Epithelial cell of prostate (primary cell): ENCODE data around the gene MTA1.

ENCODE experiments used
- DNase-seq: peaks from one replicate; pipeline ENCODE4 v3.0.0-alpha.2; 2011; ENCODE audit warnings: low read depth, low spot score
- H3K27ac ChIP-seq: fragments of 450-650 bp; 2 replicates; pipeline ENCODE4 v1.5.1; 2017; ENCODE audit warnings: mild to moderate bottlenecking

The MTA1 gene

DNA sequence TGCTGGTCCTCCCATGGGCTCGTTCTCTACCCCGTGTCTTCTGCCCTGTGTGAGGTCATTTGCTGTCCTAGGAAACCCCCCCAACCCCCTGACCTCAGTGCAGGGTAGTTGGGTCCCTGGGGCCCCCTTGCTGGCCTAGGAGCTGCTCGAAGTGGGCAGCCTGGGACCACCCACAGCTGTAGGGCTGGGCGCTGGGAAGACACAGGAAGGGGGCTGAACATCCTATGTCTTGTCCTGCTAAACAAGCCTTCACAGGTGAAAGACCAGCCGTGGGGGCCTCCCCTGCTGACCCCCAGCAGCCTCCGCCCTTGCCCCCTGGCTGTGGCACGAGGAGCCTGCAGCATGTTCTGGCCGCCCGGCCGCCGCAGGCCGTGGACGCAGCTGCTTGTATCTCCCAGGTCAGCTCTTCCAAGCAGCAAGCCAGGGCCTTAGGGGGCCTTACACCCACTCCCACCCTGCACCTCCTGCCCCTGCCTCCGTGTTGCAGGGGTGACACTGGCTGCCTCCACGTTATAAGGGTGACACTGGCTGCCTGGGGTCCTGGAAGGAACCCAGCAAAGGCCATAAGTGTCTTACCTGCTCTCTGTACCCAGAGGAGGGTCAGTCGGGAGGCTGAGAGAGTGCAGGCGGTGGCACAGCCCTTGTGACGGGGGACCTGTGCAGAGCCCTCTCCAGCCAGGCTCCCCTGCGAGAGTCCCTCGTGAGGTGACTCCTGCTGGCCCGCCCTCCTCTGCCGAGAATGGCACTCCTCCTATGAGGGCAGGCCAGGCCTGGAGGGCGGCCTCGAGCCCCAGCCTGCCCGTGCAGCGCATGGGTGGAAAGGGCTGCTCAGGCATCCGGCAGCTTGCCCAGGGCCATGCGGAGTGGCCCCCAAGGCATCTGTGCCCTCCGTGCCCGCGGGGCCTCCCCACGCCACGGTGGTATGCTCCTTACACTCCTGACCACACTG is 32.8 kb upstream of the MTA1 start:
- DNase-seq = no peak
- no peak overlapping the region for H3K27ac ChIP-seq

DNA sequence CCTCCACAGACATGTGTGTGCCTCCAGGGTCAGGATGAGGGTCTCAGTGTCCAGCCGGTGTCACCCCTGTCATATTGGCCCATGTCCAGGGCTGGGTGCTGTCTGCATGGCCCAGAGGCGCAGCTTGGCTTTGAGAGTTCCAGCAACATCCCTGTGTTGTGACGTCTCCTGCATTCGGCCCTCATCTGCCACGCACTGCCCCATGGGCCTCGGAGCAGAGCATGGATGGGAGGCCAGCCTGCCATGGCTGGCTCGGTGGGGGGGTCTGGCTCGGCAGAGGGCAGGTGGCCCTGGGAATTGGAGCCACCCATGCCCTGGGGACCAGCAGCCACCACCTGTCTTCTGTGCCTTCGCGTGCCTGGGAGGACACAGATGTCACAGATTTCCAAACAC is 32.1 kb upstream of the MTA1 start:
- DNase-seq = no peak
- no peak overlapping the region for H3K27ac ChIP-seq

DNA sequence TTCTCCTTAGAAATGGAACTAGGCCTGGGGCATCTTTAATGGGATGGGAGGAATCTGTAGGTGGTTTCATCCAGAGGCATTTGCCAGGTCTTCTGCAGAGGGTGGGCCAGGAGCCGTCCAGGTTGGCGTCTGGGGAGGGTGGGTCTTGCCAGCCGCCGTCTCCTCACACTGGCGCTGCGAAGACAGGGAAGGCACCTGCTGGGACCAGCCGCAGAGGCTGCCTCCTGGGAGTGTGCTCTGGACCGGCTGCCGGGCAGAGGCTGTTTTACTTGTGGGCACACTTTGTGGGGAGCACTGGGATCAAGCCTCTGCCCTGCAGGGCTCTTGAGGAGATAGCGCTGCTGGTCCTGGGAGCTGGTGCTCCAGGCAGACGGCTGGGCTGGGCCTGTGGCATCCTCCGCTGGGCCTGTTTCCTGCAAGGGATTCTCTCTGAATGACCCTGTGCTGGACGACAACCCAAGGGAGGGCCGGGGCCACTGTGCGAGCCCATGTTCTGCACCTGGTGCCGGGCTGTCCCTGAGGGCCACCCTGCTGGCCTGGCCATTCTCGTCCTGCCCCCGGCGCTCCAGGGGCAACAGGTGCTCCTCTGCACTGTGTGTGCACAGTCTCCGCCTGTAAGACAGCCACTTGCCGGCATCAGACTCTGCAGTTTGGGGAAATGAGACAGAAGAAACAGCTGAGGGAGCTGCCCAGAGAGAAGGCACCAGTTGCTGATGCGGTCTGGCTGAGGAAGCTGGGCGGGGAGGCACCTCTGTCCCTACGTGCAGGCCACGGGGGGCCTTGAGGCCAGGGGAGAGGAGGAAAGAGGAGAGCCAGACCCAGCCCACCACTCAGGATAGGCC is 31.3 kb upstream of the MTA1 start:
- no peak for DNase-seq
- H3K27ac ChIP-seq = no peak overlapping the region

DNA sequence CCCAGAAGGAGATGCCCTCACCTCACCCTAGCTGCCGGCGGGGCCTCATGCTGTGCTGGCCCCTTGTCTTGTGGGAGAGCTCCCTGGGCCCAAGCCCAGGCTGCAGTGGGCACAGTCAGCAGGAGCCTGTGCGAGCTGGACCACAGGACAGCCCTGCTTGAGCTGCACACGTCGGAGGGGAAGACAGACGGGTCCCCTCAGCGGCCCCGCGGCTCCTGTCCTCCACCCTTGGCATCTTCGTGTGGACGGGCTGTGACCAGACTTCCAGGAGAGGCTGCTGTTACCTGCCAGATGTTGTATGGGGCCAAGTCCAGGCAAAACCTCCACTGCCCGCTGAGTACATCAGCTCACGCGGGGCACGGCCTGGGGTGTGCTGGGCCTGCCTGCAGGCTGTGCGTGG is 30.7 kb upstream of the MTA1 start:
- no peak for DNase-seq
- no peak overlapping the region for H3K27ac ChIP-seq

DNA sequence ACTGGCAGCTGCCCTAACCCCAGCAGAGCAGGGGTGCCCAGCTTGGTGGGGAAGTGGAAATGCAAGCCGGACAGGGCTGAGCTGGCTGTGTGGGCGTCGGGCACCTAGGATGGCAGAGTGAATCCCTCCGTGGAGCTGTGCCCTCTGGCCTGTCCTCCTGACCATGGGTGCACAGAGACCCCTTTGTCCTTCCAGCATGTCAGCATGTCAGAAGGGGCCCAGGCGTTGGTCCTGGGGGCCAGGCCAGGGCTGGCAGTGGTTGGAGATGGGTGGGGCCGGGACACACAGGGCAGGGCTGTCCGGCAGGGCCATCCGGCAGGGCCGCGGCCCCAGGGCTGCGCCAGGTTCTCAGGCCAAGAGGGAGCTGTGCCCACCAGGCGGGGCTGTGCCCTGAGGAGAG is 30.1 kb upstream of the MTA1 start:
- no peak for DNase-seq
- no peak overlapping the region for H3K27ac ChIP-seq

DNA sequence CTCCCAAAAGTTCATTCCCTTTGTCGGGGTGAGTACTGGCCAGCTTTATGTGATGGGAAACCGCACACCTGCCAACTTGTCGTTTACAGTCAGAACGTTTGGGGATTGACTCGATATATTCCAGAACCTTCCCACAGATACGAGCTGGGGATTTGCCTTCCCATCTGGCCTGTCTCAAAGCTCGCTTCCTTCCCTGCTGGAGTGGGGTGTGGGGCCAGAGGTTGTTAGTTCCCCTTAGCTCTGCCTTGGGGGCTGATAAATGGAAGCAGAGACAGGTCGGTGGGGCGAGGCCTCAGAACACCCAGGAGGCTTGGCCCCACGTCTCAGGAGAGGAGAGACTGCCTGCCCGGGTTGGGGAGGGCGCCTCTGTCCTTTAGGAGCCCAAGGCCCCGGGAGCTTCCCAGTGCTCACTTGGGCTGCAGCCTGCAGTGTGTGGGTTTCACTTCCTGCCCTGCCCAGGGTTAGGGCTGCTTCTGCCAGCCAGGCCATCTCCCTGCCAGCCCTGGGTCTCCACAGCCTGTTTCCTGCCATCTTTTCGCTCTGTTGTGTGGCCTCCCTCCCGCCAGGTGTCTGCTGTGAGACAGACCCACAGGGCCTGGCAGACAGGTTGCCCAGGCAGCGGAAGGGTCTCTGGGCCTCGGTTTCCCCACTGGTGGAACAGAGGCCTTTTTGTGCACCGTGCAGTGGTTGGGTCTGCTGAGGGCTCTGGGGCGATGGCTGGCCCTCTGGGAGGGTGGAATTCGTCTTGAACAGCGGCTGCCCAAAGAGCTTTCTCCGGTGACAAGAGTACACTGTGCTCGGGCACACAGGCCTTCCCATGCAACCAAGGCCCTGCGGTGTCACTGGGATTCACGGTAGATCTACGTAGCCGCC is 29.4 kb upstream of the MTA1 start:
- DNase-seq = no peak
- no peak overlapping the region for H3K27ac ChIP-seq

DNA sequence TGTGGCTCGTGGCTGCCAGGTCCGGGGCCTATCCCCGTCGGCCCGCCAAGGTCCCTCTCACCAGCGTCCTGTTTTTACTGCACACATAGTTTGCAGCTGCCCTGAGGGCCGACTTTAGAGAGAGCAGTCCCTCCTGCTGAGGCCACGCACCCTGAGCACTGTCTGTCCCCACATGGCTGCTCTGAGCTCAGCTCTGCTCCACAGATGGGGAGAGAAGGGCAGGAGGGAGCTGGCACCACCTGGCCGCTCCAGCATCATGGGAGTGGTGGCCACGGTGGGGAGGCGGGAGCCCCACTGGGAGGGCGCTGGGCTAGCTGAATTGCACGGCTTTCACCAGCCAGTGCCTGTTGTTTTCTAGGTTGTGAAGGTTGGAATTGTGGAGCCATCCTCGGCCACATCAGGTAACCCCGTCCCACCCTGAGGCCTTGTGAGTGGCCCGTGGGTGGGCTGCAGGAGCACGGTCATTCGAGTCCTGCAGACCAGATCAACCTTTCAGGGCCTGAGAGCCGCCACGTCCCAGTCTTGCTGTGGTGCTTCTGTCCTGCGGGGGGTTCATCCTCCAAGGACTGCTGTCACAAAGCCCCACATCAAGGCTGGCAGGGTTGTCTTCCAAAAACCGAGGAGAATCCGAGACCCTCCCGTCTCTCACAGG is 28.7 kb upstream of the MTA1 start:
- DNase-seq = no peak
- H3K27ac ChIP-seq = no peak overlapping the region

DNA sequence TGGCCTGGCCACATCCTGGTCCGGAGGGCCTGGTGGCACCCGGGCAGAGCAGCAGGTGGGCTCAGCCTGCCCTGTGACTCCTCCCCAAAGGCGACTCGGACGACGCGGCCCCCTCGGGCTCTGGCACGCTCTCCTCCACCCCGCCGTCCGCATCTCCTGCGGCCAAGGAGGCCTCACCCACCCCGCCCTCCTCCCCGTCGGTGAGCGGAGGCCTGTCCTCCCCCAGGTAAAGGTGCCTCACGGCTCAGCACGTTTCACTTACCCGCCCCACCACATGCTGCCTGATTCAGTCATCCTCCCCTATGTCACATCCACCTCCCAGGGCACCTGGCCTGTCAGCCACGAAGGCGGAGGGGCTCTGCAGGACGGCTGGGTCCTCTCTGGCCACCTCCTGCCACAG is 28.1 kb upstream of the MTA1 start:
- DNase-seq = no peak
- H3K27ac ChIP-seq = no peak overlapping the region

DNA sequence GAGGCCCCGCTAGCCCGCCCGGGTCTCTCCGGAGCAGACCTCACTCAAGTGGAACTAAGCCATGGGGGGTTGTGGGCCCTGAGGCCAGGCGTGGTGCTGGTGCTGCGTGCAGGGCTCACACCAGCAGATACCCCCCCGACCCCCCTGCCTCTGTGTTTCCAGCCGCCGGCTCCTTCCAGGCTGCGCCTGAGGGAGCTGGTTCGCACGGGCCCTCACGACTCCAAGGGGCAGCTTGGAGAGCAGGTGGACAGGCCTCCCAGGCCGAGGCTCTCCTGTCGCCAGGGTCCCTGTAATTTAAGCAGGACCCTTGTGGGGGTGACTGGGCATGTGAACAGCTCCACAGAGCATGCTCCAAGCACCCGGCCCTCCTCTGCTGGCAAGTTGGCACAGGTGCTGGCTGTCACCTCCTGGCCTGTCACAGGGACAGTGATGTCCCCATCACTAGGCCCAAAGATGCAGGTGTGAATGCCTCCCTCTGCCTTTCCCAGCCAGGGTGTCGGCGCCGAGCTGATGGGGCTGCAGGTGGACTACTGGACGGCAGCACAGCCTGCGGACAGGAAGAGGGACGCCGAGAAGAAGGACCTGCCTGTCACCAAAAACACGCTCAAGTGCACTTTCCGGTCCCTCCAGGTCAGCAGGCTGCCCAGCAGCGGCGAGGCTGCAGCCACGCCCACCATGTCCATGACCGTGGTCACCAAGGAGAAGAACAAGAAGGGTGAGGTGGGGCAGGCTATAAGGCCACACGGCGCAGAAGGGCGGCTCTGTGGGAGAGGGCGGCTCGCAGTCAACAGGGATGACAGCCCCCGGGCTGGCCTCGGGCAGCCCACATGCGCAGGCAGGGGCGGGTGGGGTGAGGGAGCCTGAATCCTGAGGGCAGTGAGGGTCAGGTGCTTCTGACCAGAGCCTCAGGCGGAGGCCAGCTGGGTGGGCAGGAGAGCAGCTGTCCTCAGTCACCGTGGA is 27.2 kb upstream of the MTA1 start:
- H3K27ac ChIP-seq = no peak overlapping the region
- DNase-seq = no peak

DNA sequence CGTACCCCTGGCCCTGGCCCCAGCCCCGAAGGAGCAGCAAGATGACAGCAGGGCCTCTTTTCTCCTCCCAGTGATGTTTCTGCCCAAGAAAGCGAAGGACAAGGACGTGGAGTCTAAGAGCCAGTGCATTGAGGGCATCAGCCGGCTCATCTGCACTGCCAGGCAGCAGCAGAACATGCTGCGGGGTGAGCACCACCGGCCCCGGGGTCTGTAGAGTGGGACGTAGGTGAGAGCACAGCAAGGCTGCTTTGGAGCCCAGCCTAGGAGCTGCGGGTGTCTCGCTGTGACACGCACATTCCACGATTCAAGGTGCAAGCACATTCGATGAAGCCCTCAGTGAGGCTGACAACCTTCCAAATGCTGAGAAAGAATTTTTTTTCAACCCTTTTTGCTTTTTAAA is 26.5 kb upstream of the MTA1 start:
- DNase-seq = no peak
- no peak overlapping the region for H3K27ac ChIP-seq

DNA sequence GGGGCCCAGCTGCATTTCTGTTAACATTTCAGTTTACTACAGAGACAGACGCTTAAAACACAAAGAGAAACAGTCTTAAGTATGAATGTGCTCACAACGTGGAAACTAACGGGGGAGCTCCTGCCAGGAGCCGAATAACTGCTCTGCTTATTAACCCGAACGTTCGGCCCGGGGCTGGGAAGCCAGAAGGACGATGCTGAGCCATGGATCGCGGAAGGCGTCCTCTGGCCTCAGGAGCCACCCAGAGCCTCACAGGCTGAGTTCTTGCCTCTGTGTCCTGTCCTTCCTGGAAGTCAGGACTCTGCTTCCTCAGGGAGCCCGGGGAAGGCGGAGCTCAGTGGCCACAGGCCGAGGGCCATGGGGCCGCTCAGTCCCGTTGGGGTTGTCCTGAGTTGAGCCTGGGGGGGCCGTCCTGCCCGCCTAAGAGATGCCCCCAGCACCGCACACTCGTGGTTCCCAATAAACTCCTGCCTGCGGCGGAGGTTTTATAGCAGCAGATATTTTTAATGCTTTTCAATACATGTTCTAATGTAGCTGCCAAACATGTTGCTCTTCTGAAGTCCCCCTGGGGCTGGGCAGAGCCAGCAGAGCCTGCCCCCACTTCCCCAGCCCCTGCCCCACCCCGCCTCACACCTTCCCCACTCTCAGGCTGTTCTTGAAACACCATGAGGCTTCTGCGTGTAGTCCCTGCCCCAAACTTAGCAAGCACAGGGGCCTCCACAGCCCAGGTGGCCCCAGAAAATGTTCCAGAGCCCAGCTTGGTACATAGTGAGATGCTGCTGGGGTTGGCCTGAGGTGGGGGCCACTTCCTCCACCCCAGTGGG is 24.7 kb upstream of the MTA1 start:
- DNase-seq = no peak
- no peak overlapping the region for H3K27ac ChIP-seq

DNA sequence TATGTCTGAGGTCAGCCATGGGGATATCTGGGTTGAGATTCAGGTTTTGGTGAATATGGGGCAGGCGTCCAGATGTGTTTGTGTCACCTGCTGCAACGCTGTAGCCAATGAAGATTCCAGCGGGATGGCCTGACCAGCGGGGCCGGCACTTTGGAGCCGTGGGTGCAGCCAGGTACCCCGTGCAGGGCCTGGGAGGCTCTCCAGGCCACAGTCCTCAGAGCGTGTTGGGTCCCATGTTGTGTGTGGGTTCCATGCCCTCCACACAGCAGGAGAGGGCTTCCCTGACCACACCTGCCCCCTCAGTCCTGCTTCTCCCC is 24.1 kb upstream of the MTA1 start:
- no peak for DNase-seq
- H3K27ac ChIP-seq = no peak overlapping the region

DNA sequence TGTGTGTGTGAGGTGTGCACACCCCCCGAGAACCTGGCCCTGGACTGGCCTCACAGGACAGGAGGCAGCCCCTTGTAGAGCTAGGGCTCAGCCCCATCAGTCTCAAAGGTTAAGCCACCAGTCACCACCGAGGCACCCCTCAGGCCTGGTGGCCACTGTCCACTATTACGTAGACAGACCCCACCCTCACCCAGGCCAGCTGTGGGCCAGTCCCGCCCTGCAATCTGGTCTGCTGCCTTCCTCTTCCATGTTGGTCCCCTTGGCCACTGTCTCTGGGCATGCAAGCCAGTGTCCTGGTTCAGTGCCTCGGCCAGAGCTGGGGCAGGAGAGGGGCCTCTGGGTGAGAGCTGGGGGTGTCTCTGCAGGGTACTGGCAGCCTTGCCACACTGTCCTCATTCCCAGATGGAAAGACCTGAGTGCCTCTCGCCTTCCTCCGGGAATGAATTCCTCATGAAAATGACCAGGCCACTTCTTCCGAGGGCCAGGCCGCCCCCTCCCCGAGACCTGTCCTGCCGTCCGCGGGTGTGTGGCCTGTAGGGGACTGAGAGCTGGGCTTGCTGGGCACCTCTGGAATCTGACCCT is 22.2 kb upstream of the MTA1 start:
- peak overlapping the region; percentile 51 for H3K27ac ChIP-seq
- no peak for DNase-seq

DNA sequence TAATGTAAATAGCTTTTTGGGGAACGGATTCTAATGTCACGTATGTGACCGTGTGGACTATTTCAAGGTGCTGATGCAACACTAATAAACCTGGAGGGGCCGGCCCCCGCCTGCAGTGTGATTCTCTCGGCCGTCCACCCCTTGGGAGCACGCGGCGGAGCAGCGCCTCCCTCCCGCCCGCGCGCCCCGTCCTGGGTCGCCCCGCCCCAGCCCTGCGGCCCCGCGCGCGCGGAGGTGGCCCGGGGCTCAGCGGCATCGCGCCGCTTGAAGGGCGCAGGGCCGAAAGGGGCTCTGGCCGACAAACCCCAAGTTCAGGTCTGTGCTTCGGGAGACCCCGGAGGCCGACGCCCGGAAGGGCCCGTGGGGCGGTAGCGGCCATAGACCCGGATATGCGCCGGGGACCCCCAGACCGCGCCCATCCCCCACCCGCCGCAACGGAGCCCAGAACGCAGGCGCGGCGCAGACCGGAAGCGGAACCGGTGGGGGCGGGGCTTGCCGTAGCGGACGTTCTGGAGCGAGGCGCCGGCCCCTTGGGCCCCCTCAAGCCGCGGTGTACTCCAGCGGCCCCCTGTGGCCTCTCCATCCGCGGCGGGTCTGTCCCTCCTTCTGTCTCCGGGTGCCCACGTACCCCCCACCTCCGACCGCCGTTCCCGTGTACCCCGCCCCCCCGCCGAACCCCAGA is 21.4 kb upstream of the MTA1 start, which contains the start of gene TEX22:
Gene TEX22 (plus strand): TSS at position 495 of the 682 bp plus-strand sequence. CDS start 803 bp downstream, outside the sequence.
- DNase-seq = no peak

DNA sequence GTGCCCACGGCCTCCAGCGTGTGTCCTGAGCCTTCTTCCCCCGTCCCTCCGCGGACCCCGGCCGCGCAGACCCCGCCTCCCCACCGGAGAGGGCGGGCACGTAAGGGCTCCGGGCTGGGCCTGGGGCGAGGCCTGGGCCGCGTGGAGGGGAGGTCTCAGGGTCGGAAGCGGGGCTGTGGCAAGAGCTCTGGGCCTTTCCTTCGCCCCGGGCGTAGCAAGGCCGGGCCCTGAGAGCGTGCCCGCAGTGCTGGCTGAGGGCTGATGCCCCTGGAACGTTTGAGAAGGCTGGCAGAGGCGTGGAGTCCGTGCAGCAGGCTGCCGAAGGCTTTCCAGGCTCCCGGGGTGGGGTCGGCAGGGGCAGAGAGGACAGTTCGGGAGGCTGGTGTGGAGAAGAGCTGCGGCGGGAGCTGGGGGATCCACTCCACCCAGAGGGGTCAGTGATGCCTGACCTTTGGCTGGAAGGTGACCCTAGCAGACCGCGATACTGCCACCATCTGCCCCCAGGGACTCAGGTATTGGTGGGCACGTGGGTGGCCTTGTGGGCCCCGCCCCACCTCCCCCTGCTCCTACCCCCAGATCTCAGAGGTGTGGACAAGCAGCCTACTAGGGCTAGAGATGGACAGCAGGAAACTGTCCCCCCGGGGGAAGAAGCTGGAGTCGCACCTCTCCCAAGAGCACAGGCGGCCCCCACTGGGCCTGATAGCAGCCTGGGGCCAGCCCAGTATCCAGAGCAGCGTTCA is 20.7 kb upstream of the MTA1 start:
- peak overlapping the region; percentile 51 for H3K27ac ChIP-seq

More for the DNA sequence above, 21.4 kb upstream of the MTA1 start, which contains the start of gene TEX22:
- peak within 1 kb of the TSS; percentile 51 for H3K27ac ChIP-seq

DNA sequence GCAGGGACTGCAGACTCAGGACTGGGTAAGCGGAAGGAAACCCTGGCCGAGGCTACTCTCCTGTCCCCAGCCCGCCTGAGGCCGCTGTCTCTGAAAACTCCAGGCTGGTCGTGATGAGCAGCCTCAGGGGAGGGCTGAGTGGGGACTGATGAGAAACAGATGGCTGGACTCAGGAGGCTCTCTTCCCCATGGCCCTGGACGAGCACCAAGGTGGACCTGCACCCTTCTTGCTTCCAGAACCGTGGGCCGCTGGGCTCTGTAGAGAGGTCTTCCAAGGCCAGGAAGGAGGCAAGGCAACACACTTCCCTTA is 20.2 kb upstream of the MTA1 start:
- DNase-seq = no peak
- no peak overlapping the region for H3K27ac ChIP-seq

More for the DNA sequence above, 20.7 kb upstream of the MTA1 start:
- DNase-seq = no peak
